K562 (cell line): ENCODE data around the gene ZNF277. TPM values are rescaled to one million over a fixed set of nuclear protein-coding genes. Genes with fewer than 3 reads are reported as not detected.

Experiments used
- HNRNPLL ChIP-seq: fragments of 200-400 bp; formaldehyde crosslinking; IDR thresholded peaks from 2 replicates; pipeline ENCODE4 v1.6.1; 2017; ENCODE audit warnings: low read length, low read depth, mild to moderate bottlenecking; ENCODE audit not compliant: poor library complexity, severe bottlenecking
- PRPF4 ChIP-seq: fragments of 200-400 bp; formaldehyde crosslinking; IDR thresholded peaks from one replicate; pipeline ENCODE4 v1.6.1; 2017; ENCODE audit warnings: low read length, low read depth, mild to moderate bottlenecking; ENCODE audit not compliant: insufficient read depth, poor library complexity, severe bottlenecking
- SAFB ChIP-seq: fragments of 200-400 bp; formaldehyde crosslinking; IDR thresholded peaks from 2 replicates; pipeline ENCODE4 v1.6.1; 2017; ENCODE audit warnings: low read depth, low read length, borderline replicate concordance
- SRSF9 ChIP-seq: fragments of 200-400 bp; formaldehyde crosslinking; IDR thresholded peaks from 2 replicates; pipeline ENCODE4 v1.6.1; 2017; ENCODE audit warnings: low read depth, low read length, borderline replicate concordance
- TCF3 ChIP-seq: sonication (generic); formaldehyde crosslinking; IDR thresholded peaks from 2 replicates; pipeline ENCODE4 v1.4.0; 2020; ENCODE audit warnings: mild to moderate bottlenecking, missing genetic modification reagents
- WHSC1 ChIP-seq: IDR thresholded peaks from one replicate; pipeline ENCODE4 v1.6.1; 2012; ENCODE audit warnings: low read length, control low read depth, inconsistent platforms
- XRCC4 ChIP-seq: IDR thresholded peaks from one replicate; pipeline ENCODE4 v1.6.1; 2011; ENCODE audit not compliant: insufficient read depth, insufficient read length; ENCODE audit errors: extremely low read depth
- YY1 ChIP-seq, 3 experiments: IDR thresholded peaks; 2 replicates each; pipeline ENCODE4 v1.6.1; 2011; ENCODE audit warnings: low read length in 2 of 3, mild to moderate bottlenecking in 2 of 3, moderate library complexity in 2 of 3, borderline replicate concordance in 1 of 3, control low read depth in 1 of 3, low read depth in 1 of 3; ENCODE audit not compliant: insufficient read depth in 3 of 3, insufficient replicate concordance in 2 of 3, control insufficient read depth in 1 of 3, insufficient read length in 1 of 3; ENCODE audit errors: extremely low read depth in 1 of 3
- ZNF12 ChIP-seq: sonication (generic); formaldehyde crosslinking; IDR thresholded peaks from 2 replicates; pipeline ENCODE4 v1.4.0; 2020; ENCODE audit warnings: mild to moderate bottlenecking, missing genetic modification reagents
- ZNF589 ChIP-seq: fragments of 200-800 bp; sonication (Bioruptor generic); IDR thresholded peaks from 2 replicates; pipeline ENCODE4 v1.6.1; 2016; ENCODE audit warnings: low read depth, missing genetic modification characterization, missing compliant biosample characterization
- ZNF77 ChIP-seq: fragments of 250-450 bp; sonication (Bioruptor Pico); IDR thresholded peaks from 2 replicates; pipeline ENCODE4 v1.5.0; 2020
- polyA plus RNA-seq, 8 experiments: library from polyadenylated mRNA; depleted of rRNA in 4 of 8; stranded (reverse) in 5 of 8; unstranded in 3 of 8; fragments of >200 nt; fragmentation: Nextera tagmentation in 2 of 8; fragmentation: Illumina TruSeq in 1 of 8; extraction: Ambion mirVana in 2 of 8; extraction: Trizol in 1 of 8; gene quantifications; 2 replicates each; pipeline versions ENCODE4 v1.2.1 to v1.2.3, GENCODE V29; 2011 to 2014; ENCODE audit warnings: inconsistent platforms in 1 of 8, missing spikeins in 1 of 8
- total RNA-seq, 7 experiments: library from RNA; depleted of rRNA in 6 of 7; stranded (reverse); fragments of >200 nt in 6 of 7; fragmentation: Illumina TruSeq in 2 of 7; extraction: Trizol in 2 of 7; gene quantifications; 2 replicates each; pipeline versions ENCODE4 v1.2.1 to v1.2.3, GENCODE V29; 2011 to 2021; ENCODE audit warnings: low replicate concordance in 1 of 7
- TF ChIP-seq, protein P1 (sequence below): fragments of 250-450 bp; sonication (Bioruptor Pico); IDR thresholded peaks from 2 replicates; pipeline ENCODE4 v1.8.0; 2021; ENCODE audit warnings: moderate library complexity, mild to moderate bottlenecking, inconsistent platforms
- TF ChIP-seq, protein P2 (sequence below): sonication (generic); formaldehyde crosslinking; IDR thresholded peaks from 2 replicates; pipeline ENCODE4 v1.9.0; 2022; ENCODE audit warnings: mild to moderate bottlenecking, missing genetic modification reagents
- TF ChIP-seq, protein P3 (sequence below), 2 experiments: fragments of 200-800 bp in 1 of 2; sonication (Bioruptor generic) in 1 of 2; sonication (generic) in 1 of 2; formaldehyde crosslinking in 1 of 2; IDR thresholded peaks in 1 of 2; conservative IDR thresholded peaks in 1 of 2; 2 replicates each; pipeline versions ENCODE4 v1.5.0 to v1.6.1; 2016 to 2020; ENCODE audit warnings: missing compliant biosample characterization in 1 of 2, missing genetic modification characterization in 1 of 2, missing genetic modification reagents in 1 of 2
- TF ChIP-seq, protein P4 (sequence below): fragments of 250-450 bp; sonication (Bioruptor Pico); IDR thresholded peaks from 2 replicates; pipeline ENCODE4 v1.4.0; 2020
- TF ChIP-seq, protein P5 (sequence below), 2 experiments: fragments of 450-650 bp; IDR thresholded peaks; 2 replicates each; pipeline ENCODE4 v1.6.1; 2018; ENCODE audit warnings: mild to moderate bottlenecking in 2 of 2, low read depth in 1 of 2; ENCODE audit not compliant: partially characterized antibody in 2 of 2

The ZNF277 gene
- total and polyA plus RNA-seq, 9 of the 15 experiments (the other 6 are each of a cell fraction or from before 2014, with no cell fraction given) = 18.8 to 33.5 (median 27.7) TPM

DNA sequence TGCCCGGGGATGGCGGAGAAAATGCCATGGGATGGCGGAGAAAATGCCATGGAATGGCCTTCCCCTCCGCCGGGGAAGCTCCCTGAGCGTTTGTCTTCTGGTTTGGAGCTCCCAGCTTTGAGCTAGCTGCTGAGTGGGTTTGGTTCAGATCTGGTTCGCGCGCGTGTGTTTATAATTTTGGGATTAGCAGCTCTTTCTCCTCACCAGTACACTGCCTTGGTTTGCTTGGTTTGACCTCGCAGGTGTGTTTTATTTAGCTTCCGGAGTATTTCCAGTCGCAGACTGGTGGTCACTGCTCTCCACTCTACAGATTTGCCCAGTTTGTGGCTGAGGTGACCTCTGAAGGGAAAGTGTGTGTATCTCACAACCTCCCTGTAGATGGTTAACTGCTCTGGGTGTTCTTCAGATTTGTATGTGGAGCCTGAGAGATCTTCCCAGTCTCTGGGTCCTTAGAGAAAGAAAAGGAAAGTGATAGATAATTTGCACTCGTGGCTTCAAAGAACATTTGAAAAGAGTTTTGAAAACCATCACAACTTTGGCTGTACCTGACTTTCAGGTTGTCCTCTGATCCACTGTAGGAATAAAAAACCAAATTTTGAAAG lies 597 bp downstream of the ZNF277 start (continued):
- TF ChIP-seq HNRNPLL = no peak
- TF ChIP-seq XRCC4 = no peak
- TF ChIP-seq, protein P1, sequence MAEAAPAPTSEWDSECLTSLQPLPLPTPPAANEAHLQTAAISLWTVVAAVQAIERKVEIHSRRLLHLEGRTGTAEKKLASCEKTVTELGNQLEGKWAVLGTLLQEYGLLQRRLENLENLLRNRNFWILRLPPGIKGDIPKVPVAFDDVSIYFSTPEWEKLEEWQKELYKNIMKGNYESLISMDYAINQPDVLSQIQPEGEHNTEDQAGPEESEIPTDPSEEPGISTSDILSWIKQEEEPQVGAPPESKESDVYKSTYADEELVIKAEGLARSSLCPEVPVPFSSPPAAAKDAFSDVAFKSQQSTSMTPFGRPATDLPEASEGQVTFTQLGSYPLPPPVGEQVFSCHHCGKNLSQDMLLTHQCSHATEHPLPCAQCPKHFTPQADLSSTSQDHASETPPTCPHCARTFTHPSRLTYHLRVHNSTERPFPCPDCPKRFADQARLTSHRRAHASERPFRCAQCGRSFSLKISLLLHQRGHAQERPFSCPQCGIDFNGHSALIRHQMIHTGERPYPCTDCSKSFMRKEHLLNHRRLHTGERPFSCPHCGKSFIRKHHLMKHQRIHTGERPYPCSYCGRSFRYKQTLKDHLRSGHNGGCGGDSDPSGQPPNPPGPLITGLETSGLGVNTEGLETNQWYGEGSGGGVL = no peak
- TF ChIP-seq, protein P2, sequence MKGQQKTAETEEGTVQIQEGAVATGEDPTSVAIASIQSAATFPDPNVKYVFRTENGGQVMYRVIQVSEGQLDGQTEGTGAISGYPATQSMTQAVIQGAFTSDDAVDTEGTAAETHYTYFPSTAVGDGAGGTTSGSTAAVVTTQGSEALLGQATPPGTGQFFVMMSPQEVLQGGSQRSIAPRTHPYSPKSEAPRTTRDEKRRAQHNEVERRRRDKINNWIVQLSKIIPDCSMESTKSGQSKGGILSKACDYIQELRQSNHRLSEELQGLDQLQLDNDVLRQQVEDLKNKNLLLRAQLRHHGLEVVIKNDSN (CRISPR knock-in tag) = no peak
- TF ChIP-seq ZNF589 (CRISPR knock-in tag) = no peak
- no peak for TF ChIP-seq SRSF9
- no peak for TF ChIP-seq PRPF4
- TF ChIP-seq SAFB = no peak
- TF ChIP-seq YY1 (IDR thresholded peaks at IDR 0.05; ENCODE audit: borderline replicate concordance in 1 of 3, control insufficient read depth in 1 of 3, extremely low read depth in 1 of 3, insufficient read depth in 3 of 3, insufficient read length in 1 of 3, insufficient replicate concordance in 2 of 3, low read depth in 1 of 3, low read length in 2 of 3) = no peak
- TF ChIP-seq WHSC1 = no peak
- TF ChIP-seq, protein P3, sequence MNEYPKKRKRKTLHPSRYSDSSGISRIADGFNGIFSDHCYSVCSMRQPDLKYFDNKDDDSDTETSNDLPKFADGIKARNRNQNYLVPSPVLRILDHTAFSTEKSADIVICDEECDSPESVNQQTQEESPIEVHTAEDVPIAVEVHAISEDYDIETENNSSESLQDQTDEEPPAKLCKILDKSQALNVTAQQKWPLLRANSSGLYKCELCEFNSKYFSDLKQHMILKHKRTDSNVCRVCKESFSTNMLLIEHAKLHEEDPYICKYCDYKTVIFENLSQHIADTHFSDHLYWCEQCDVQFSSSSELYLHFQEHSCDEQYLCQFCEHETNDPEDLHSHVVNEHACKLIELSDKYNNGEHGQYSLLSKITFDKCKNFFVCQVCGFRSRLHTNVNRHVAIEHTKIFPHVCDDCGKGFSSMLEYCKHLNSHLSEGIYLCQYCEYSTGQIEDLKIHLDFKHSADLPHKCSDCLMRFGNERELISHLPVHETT (CRISPR knock-in tag; conservative IDR thresholded peaks at IDR 0.05 in 1 of 2, IDR thresholded peaks at IDR 0.05 in 1 of 2) = 0 out of 4 replicates have a peak, but pooled peaks of 1 of the 2 experiments have one; percentile 14
- TF ChIP-seq, protein P4, sequence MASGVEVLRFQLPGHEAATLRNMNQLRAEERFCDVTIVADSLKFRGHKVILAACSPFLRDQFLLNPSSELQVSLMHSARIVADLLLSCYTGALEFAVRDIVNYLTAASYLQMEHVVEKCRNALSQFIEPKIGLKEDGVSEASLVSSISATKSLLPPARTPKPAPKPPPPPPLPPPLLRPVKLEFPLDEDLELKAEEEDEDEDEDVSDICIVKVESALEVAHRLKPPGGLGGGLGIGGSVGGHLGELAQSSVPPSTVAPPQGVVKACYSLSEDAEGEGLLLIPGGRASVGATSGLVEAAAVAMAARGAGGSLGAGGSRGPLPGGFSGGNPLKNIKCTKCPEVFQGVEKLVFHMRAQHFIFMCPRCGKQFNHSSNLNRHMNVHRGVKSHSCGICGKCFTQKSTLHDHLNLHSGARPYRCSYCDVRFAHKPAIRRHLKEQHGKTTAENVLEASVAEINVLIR (CRISPR knock-in tag) = no peak
- no peak for TF ChIP-seq TCF3 (CRISPR knock-in tag)
- TF ChIP-seq ZNF77 (CRISPR knock-in tag) = no peak
- TF ChIP-seq, protein P5, sequence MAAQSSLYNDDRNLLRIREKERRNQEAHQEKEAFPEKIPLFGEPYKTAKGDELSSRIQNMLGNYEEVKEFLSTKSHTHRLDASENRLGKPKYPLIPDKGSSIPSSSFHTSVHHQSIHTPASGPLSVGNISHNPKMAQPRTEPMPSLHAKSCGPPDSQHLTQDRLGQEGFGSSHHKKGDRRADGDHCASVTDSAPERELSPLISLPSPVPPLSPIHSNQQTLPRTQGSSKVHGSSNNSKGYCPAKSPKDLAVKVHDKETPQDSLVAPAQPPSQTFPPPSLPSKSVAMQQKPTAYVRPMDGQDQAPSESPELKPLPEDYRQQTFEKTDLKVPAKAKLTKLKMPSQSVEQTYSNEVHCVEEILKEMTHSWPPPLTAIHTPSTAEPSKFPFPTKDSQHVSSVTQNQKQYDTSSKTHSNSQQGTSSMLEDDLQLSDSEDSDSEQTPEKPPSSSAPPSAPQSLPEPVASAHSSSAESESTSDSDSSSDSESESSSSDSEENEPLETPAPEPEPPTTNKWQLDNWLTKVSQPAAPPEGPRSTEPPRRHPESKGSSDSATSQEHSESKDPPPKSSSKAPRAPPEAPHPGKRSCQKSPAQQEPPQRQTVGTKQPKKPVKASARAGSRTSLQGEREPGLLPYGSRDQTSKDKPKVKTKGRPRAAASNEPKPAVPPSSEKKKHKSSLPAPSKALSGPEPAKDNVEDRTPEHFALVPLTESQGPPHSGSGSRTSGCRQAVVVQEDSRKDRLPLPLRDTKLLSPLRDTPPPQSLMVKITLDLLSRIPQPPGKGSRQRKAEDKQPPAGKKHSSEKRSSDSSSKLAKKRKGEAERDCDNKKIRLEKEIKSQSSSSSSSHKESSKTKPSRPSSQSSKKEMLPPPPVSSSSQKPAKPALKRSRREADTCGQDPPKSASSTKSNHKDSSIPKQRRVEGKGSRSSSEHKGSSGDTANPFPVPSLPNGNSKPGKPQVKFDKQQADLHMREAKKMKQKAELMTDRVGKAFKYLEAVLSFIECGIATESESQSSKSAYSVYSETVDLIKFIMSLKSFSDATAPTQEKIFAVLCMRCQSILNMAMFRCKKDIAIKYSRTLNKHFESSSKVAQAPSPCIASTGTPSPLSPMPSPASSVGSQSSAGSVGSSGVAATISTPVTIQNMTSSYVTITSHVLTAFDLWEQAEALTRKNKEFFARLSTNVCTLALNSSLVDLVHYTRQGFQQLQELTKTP (IDR thresholded peaks at IDR 0.05; ENCODE audit: low read depth in 1 of 2, partially characterized antibody in 2 of 2) = peak in 1 of 2 experiments; percentile 3
- TF ChIP-seq ZNF12 (CRISPR knock-in tag) = 0 out of 2 replicates have a peak, but pooled peaks have one; percentile 17
